H1 (cell line): ENCODE data around the gene ZNF506.

Experiments
- CHD2 ChIP-seq: IDR thresholded peaks from 2 replicates; pipeline ENCODE4 v1.6.1; 2012; ENCODE audit warnings: low read length, improper control_type of control experiment
- CTCF ChIP-seq, 3 experiments: IDR thresholded peaks; 1 replicate in 2 of 3; 2 replicates in 1 of 3; pipeline versions ENCODE4 v1.5.1 to v1.6.1; 2011; ENCODE audit warnings: low read length in 3 of 3, mild to moderate bottlenecking in 3 of 3, inconsistent platforms in 2 of 3, low read depth in 1 of 3, moderate library complexity in 1 of 3; ENCODE audit not compliant: insufficient read depth in 1 of 3; ENCODE audit errors: control extremely low read depth in 1 of 3
- EP300 ChIP-seq, 2 experiments: IDR thresholded peaks; 1 replicate in 1 of 2; 2 replicates in 1 of 2; pipeline ENCODE4 v1.6.1; 2011 to 2012; ENCODE audit warnings: low read depth in 2 of 2, low read length in 2 of 2, mild to moderate bottlenecking in 2 of 2, borderline replicate concordance in 1 of 2, inconsistent platforms in 1 of 2, moderate library complexity in 1 of 2
- NRF1 ChIP-seq: IDR thresholded peaks from 2 replicates; pipeline ENCODE4 v1.6.1; 2011; ENCODE audit warnings: mild to moderate bottlenecking, low read depth, low read length, improper control_type of control experiment
- POLR2A ChIP-seq, 2 experiments: IDR thresholded peaks; 1 replicate in 1 of 2; 2 replicates in 1 of 2; pipeline ENCODE4 v1.6.1; 2011; ENCODE audit warnings: low read depth in 2 of 2, low read length in 2 of 2, mild to moderate bottlenecking in 2 of 2; ENCODE audit errors: control extremely low read depth in 1 of 2
- RFX5 ChIP-seq: IDR thresholded peaks from 2 replicates; pipeline ENCODE4 v1.6.1; 2011; ENCODE audit warnings: low read depth, low read length, improper control_type of control experiment, borderline replicate concordance
- RXRA ChIP-seq: IDR thresholded peaks from 2 replicates; pipeline ENCODE4 v1.6.1; 2011; ENCODE audit warnings: low read depth, mild to moderate bottlenecking, low read length, moderate library complexity; ENCODE audit not compliant: insufficient read depth
- SIX5 ChIP-seq: IDR thresholded peaks from 2 replicates; pipeline ENCODE4 v1.6.1; 2011; ENCODE audit warnings: mild to moderate bottlenecking, low read depth, low read length
- SP4 ChIP-seq: IDR thresholded peaks from 2 replicates; pipeline ENCODE4 v1.6.1; 2012; ENCODE audit warnings: low read length, inconsistent platforms
- TAF1 ChIP-seq: IDR thresholded peaks from 2 replicates; pipeline ENCODE4 v1.6.1; 2011; ENCODE audit warnings: mild to moderate bottlenecking, low read depth, low read length
- TCF12 ChIP-seq: IDR thresholded peaks from 2 replicates; pipeline ENCODE4 v1.6.1; 2011; ENCODE audit warnings: low read depth, mild to moderate bottlenecking, low read length
- ZNF274 ChIP-seq: IDR thresholded peaks from 2 replicates; pipeline ENCODE4 v1.7.0; 2012; ENCODE audit warnings: low read length, borderline replicate concordance; ENCODE audit errors: extremely low read depth

GRCh38 chr19:19788015-19788414, 33.5 kb downstream of the ZNF506 start:
- TF ChIP-seq ZNF274 (no peak), CHD2 (no peak), EP300 (IDR thresholded peaks at IDR 0.05; ENCODE audit: borderline replicate concordance in 1 of 2, low read depth in 2 of 2, low read length in 2 of 2) (no peak), RFX5 (no peak), SIX5 (no peak), CTCF (IDR thresholded peaks at IDR 0.05; ENCODE audit: control extremely low read depth in 1 of 3, insufficient read depth in 1 of 3, low read depth in 1 of 3, low read length in 3 of 3) (no peak), TCF12 (no peak), NRF1 (no peak), TAF1 (no peak), SP4 (no peak), RXRA (no peak), POLR2A (IDR thresholded peaks at IDR 0.05; ENCODE audit: control extremely low read depth in 1 of 2, low read depth in 2 of 2, low read length in 2 of 2) (no peak)
